NCI-H1436 treated with DMSO at 0.1 percent for 48 hours (cell line): ENCODE measurements around the gene ADH5.
"Not testable (repeated sequence)": the region's sequence is repeated elsewhere in the genome, so short reads cannot be mapped to it uniquely, and the experiment has no call there.

Source experiments
- DNase-seq: peaks from one replicate; lab custom pipeline; 2025; lab: John Stamatoyannopoulos, UW

The ADH5 gene

DNA sequence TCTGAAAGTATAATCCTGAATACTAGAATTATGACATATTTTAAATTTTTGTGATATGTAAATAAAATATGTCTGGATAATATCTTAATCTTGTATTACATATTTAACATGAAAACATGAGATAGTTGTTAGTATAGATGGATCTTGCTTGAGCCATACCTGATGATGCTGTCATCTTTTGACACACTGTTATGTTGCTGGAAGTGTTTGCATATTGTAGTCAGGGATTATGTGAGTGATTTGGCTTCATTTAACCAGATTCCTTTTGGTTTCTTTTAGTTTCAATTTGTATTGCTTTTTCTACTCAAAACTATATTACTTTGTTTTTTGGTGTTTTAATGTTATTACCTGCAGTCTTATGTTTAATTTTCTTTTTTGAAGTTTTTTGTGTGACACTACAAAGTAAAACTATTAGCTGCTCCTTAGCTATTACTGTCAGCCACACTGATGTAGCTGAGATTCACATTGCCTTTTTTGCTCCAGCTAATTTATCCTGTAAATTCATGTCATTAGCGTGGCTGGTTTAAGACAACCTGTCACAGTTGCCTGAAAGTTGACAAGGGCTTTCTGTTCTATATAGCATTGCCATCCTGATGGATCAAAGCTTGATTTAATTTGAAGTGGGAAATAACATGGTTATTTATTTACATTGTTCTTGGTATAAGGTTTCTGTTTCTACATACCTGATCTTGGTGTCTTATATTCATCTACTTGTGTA, 59.4 kb downstream of the ADH5 start:
- DNase-seq, result no peak

DNA sequence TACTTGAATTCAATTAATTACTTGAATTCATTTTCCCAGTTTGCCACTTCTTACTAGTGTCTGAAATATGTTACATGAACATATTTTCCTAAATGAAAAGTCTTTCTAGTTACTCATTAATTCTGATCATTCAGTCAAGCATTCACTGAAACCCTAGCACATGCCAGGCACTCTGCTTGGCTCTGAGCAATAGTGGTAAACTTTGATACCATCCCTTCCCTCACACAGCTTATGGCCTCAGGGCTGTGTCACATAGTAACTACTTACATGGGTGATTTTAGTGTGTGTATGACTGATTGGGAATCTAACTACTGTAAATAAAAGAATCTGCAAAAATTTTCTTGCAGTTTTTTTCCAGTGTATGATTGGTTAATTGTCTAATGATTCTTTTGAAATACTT, 60.4 kb downstream of the ADH5 start:
- no peak for DNase-seq

DNA sequence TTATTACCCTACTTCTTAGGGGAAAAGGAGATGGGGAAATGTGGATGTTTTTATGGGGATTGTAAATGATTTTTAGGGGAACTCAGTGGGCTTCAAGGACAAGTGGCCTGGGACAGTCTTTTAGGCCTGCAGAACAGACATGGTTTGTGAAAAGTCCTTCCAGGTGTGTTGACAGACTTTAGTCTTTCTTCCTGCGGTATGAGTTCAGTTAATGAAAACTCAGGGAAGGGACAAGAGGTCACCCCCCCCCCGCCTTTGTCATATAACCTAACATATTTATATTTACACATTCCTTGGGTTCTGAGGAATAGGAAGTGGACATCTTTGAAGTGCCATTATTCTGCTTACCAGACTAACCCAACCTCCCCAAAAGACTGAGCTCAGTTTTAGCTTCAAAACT, 61.3 kb downstream of the ADH5 start:
- no peak for DNase-seq

DNA sequence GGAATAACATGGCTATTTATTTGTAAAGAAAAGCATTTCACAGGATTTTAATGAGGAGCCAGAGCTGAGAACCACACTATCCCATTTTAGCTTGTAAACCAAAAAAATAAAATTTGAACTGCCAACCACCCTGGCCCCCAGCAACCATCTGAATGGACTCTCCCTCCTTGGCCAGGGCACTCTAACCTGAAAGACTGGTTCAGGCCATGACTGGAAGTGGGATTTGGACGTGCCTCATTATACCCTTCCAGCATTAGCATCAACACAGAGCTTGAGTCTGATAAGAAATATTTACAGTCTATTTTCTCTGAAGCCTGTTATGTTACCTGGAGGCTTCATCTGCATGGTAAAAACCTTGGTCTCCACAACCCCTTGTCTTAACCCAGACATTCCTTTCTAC, 63.1 kb downstream of the ADH5 start:
- DNase-seq, result no peak

DNA sequence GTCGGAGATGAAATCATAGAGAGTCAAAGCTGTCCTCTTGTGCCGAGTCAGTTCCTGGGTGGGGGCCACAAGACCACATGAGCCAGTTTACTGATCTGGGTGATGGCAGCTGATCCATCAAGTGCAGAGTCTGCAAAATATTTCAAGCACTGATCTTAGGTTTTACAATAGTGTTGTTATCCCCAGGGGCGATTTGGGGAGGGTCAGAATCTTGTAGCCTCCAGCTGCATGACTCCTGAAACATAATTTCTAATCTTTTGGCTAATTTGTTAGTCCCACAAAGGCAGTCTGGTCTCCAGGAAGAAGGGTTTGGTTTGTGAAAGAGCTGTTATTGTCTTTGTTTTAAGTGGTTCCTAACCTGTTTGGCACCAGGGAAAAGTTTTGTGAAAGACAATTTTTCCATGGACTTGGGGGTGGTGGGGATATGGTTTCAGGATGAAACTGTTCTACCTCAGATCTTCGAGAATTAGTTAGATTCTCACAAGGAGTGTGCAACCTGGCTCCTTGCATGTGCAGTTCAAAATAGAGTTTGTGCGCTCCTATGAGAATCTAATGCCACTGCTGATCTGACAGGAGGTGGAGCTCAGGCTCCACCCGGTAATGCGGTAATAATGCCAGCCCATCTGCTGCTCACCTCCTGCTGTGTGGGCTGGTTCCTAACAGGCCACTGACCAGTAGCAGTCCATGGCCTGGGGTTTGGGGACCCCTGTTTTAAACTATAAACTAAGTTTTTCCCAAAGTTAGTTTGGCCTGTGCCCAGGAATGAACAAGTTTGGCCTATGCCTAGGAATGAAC, 63.9 kb downstream of the ADH5 start:
- DNase-seq, result no peak

DNA sequence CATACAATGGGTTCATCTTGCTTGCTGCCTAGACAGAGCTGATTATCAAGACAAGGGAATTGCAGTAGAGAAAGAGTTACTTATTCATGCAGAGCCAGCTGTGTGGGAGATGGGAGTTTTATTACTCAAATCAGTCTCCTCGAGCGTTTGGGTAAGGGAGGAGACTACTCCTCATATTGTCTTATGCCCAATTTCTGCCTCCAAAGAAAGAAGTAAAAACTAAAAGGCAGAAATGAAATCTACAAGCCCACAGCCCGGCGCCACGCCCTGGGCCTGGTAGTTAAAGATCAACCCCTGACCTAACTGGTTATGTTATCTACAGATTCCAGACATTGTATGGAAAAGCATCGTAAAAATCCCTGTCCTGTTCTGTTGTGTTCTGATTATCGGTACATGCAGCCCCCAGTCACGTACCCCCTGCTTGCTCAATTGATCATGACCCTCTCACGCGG, 64.8 kb downstream of the ADH5 start:
- not testable (repeated sequence) for DNase-seq

DNA sequence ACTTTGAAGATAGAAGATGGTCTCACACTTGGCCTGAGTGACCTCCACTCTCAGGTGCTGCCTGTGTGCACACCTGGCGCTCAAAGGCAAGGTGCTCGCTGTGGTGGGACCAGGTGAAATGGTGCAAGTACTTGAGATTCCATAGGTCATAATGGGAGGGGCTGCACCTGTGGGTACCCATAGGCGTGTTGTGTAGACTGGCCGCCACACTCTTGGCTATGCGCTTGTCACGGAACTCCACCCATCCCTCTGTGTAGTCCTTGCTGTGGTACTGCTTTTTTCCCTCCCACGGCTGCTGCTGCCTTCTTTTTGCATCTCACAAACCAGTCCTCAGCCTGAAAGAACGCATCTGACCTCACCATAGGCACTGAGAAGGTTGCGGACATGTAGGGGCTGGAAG, 66.0 kb downstream of the ADH5 start:
- DNase-seq, result no peak

DNA sequence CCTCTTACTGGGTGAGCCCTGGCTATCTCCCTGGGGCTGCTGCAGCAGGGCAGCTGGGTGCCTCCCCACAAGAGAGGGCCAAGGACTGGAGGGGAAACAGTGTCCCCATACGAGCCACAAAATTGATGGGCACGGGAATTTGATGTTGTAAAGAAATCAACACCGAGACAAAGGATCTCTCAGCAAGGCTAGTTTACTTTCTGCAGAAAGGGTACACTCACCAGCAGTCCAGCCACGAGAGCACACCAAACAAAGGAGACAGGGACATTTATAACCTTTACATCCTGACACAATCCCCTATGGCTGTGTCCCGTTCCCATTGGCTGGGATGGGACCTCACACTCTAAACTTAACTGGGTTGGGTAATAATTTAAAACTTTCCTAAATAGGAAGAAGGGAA, 67.2 kb downstream of the ADH5 start:
- DNase-seq, result no peak
